ENCODE data around the gene CPVL. TPM values are rescaled to one million over a fixed set of nuclear protein-coding genes. Genes with fewer than 3 reads are reported as not detected.

The CPVL gene
- 0.58 TPM in 1 of 2 replicates, not detected in the other for total RNA-seq

DNA sequence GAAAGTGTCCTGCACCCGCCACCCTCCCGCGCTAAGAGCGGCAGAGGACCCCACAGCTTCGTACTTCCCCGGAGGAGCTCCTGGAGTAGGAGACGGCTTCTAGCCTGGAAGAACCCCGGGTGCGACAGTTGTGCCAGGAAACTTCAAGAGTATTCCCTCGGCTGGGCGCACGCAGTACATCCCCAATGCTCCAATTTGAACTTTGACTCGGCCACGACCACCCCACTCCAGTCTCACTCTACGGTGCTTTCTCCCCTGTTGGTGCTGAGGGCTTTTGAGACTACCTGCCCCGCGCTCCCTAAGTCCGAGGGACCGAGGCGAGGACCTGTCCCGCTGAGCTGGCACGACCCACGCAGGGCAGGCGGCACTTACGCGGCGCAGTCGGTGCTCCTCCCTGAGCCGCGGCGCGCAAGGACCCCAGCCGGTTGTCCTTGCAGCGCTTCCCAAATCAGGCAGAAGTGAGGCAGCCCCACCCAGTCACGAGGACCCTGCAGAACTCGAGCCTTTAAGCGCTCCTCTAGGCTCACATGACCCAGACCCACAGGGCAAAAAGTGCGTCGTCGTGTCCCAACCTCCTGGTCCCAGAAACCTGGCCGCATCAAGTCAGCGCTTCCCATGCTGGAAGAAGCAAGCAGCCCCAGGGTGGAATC is at the start of gene CPVL:
TSS of gene CPVL (minus strand) at position 481 of the 650 bp plus-strand sequence. CDS start 25,476 bp downstream, outside the sequence.

GRCh38 chr7:29194594-29195427 is 48.5 kb upstream of the CPVL start, which contains the start of gene CHN2:
CHN2 (plus strand) TSS chr7:29194775.

GRCh38 chr7:28958235-28958979 is 187.9 kb downstream of the CPVL start, which contains the start of gene TRIL:
TRIL (minus strand) TSS chr7:28958330; CDS start chr7:28958046, 284 bp downstream.

Other genes starting within 250 kb of the CPVL start
- 6.5 and 7.6 TPM in 2 replicates for gene TRIL, start 188.2 kb downstream of the CPVL start, total RNA-seq
- gene CHN2, start 48.2 kb upstream of the CPVL start, total RNA-seq = 0.43 and 7.7 TPM in 2 replicates

All from pericardium fibroblast (primary cell).